Measurements from ENCODE around the gene MSI2.

DNA sequence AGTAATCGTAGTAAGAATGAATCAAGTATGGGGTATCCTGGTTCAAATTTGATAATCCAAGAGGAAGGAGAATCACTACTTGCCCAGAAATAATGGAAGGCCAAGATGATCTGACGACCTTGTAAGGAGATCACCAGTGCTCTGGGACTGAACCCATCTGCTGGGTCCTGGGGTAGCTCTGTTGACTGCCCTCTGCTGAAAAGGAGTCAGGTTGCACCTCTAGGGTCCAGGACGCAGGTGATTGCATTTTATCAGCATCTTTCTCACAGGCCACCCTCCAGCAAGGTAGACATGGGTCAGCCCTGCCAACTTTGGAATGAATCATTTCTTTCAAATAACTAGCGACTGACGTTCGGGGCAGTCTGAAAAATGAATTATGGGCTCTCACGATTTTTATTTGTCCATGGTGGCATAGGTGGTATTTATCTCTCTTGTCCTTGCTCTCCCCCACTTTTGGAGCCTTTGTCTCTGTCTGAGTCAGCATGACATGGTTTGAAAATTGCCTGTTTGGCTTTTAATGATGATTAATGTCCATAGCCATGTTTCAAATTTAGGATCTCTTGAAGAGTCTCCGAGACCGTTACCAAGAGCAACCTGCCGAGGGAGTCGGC is 163.7 kb downstream of the MSI2 start:
- TF ChIP-seq POLR2A (IDR thresholded peaks at IDR 0.05) = no peak
- TF ChIP-seq, protein P1, sequence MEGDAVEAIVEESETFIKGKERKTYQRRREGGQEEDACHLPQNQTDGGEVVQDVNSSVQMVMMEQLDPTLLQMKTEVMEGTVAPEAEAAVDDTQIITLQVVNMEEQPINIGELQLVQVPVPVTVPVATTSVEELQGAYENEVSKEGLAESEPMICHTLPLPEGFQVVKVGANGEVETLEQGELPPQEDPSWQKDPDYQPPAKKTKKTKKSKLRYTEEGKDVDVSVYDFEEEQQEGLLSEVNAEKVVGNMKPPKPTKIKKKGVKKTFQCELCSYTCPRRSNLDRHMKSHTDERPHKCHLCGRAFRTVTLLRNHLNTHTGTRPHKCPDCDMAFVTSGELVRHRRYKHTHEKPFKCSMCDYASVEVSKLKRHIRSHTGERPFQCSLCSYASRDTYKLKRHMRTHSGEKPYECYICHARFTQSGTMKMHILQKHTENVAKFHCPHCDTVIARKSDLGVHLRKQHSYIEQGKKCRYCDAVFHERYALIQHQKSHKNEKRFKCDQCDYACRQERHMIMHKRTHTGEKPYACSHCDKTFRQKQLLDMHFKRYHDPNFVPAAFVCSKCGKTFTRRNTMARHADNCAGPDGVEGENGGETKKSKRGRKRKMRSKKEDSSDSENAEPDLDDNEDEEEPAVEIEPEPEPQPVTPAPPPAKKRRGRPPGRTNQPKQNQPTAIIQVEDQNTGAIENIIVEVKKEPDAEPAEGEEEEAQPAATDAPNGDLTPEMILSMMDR (IDR thresholded peaks at IDR 0.05) = no peak

All from gastroesophageal sphincter (tissue), 3 donors.